ENCODE measurements around the gene TEX261. TPM values are rescaled to one million over a fixed set of nuclear protein-coding genes. Genes with fewer than 3 reads are reported as not detected.
"Not testable (repeated sequence)": the region's sequence is repeated elsewhere in the genome, so short reads cannot be mapped to it uniquely, and the experiment has no call there.

The TEX261 gene
- total RNA-seq = 133 TPM

GRCh38 chr2:70994699-70995425 is at the start of gene TEX261:
Gene TEX261 (minus strand): TSS chr2:70994873. CDS start chr2:70994757, 116 bp downstream.
- Histone ChIP-seq H3K9me3 (no peaks in the 10 kb centered on the region), H3K27ac (peak within 1 kb of the TSS; percentile 84 to 92), H3K4me3 (peak within 1 kb of the TSS; percentile 84 to 95), H3K4me1 (peaks cover 2 to 17% of the 10 kb centered on the region in 2 donors), H3K27me3 (no peaks in the 10 kb centered on the region), H3K36me3 (peaks cover 9 to 22% of the 10 kb centered on the region in 2 donors)
- peak; percentile 46 to 95 for DNase-seq (ENCODE audit: low spot score in 2 of 2)
- TF ChIP-seq, protein P1, sequence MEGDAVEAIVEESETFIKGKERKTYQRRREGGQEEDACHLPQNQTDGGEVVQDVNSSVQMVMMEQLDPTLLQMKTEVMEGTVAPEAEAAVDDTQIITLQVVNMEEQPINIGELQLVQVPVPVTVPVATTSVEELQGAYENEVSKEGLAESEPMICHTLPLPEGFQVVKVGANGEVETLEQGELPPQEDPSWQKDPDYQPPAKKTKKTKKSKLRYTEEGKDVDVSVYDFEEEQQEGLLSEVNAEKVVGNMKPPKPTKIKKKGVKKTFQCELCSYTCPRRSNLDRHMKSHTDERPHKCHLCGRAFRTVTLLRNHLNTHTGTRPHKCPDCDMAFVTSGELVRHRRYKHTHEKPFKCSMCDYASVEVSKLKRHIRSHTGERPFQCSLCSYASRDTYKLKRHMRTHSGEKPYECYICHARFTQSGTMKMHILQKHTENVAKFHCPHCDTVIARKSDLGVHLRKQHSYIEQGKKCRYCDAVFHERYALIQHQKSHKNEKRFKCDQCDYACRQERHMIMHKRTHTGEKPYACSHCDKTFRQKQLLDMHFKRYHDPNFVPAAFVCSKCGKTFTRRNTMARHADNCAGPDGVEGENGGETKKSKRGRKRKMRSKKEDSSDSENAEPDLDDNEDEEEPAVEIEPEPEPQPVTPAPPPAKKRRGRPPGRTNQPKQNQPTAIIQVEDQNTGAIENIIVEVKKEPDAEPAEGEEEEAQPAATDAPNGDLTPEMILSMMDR (IDR thresholded peaks at IDR 0.05) = peak; percentile 56 to 73 (median 60)
- intact Hi-C loops (cut with DNase I) = loop anchor here (1.0 to 10.0 kb wide), 4 partner anchors 18 to 700 kb away; partner anchors contain the start of genes MCEE, MPHOSPH10, NAGK and SNRPG

GRCh38 chr2:71043531-71044407 is 49.1 kb upstream of the TEX261 start:
- H3K9me3 ChIP-seq = no peaks in the 10 kb centered on the region
- H3K27ac ChIP-seq = no peak overlapping the region
- H3K36me3 ChIP-seq = no peaks in the 10 kb centered on the region
- intact Hi-C loops (cut with DNase I) = no loop called here
- H3K4me1 ChIP-seq = no peaks in the 10 kb centered on the region
- H3K4me3 ChIP-seq = no peak overlapping the region
- DNase-seq (ENCODE audit: low spot score in 2 of 2) = no peak
- H3K27me3 ChIP-seq = no peaks in the 10 kb centered on the region
- TF ChIP-seq, protein P1 (IDR thresholded peaks at IDR 0.05) = no peak

DNA sequence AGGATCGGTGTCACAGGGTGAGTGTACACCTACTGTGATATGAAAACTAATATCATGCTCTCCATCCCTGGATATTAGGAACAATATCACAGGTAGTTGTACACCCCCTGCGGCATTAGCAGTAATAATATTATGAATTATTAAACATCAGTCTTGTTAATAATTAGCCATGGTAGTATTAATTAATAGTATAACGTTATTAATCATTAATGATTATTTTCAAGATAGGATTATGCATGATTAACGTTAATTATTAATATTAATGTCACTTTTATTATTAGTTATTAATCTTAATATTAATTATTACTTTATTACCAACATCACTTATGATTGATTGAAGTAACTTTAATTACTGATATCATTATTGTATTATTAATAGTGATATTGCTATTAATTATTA is 47.6 kb upstream of the TEX261 start:
- no peak overlapping the region for H3K27ac ChIP-seq
- no peak for DNase-seq (ENCODE audit: low spot score in 2 of 2)
- H3K9me3 ChIP-seq = no peaks in the 10 kb centered on the region
- H3K36me3 ChIP-seq = no peaks in the 10 kb centered on the region
- intact Hi-C loops (cut with DNase I) = no loop called here
- TF ChIP-seq, protein P1 (IDR thresholded peaks at IDR 0.05) = no peak
- H3K4me3 ChIP-seq = no peak overlapping the region
- no peaks in the 10 kb centered on the region for H3K27me3 ChIP-seq
- H3K4me1 ChIP-seq = no peaks in the 10 kb centered on the region

GRCh38 chr2:71036296-71036695 is 41.6 kb upstream of the TEX261 start:
- H3K36me3 ChIP-seq; H3K4me1 ChIP-seq; H3K27me3 ChIP-seq; DNase-seq (ENCODE audit: low spot score in 2 of 2); H3K27ac ChIP-seq; H3K4me3 ChIP-seq; intact Hi-C loops (cut with DNase I); H3K9me3 ChIP-seq: not testable (repeated sequence)

- H3K36me3 ChIP-seq; H3K9me3 ChIP-seq; intact Hi-C loops (cut with DNase I); H3K4me1 ChIP-seq; H3K27ac ChIP-seq; H3K27me3 ChIP-seq; H3K4me3 ChIP-seq; DNase-seq (ENCODE audit: low spot score in 2 of 2): not testable (repeated sequence)
These were observed 29.0 kb upstream of the TEX261 start for GRCh38 chr2:71023553-71024243.

GRCh38 chr2:71021394-71021793 is 26.7 kb upstream of the TEX261 start:
- H3K36me3 ChIP-seq; H3K4me3 ChIP-seq; H3K9me3 ChIP-seq; DNase-seq (ENCODE audit: low spot score in 2 of 2); H3K4me1 ChIP-seq; H3K27me3 ChIP-seq; H3K27ac ChIP-seq; intact Hi-C loops (cut with DNase I): not testable (repeated sequence)

- H3K36me3 ChIP-seq; H3K4me3 ChIP-seq; H3K27ac ChIP-seq; H3K9me3 ChIP-seq; H3K27me3 ChIP-seq; intact Hi-C loops (cut with DNase I); DNase-seq (ENCODE audit: low spot score in 2 of 2); H3K4me1 ChIP-seq: not testable (repeated sequence)
These were observed 25.3 kb upstream of the TEX261 start for GRCh38 chr2:71019989-71020388.
